Heart left ventricle (tissue), 13 donors: Measurements from ENCODE around the gene FLT3LG.

Experiments used
- POLR2A ChIP-seq, 2 donors: fragments of 450-650 bp; IDR thresholded peaks; one replicate each; pipeline ENCODE4 v1.6.1; 2017; ENCODE audit warnings: antibody characterized with exemption in 2 of 2, mild to moderate bottlenecking in 2 of 2, moderate library complexity in 2 of 2
- TF ChIP-seq, protein P1 (sequence below), 12 donors: fragments of 200-600 bp; sonication (generic) in 4 of 12; IDR thresholded peaks; one replicate each; pipeline versions ENCODE4 v1.5.0 to v1.8.0; 2018 to 2022; ENCODE audit warnings: antibody characterized with exemption in 12 of 12, mild to moderate bottlenecking in 5 of 12
- donor health status: ischemic (EF 13 %, LVEDD 7.1; RV severe dilation, severe dysfunction).
- donor health status: DM: no; HTN: yes; CAD: no.
- donor health status: DM: no; HTN: no; CAD: no.
- donor health status: ischemic (EF 25% LVEDD 6.9; RV normal size, moderate dysfunction).
- donor health status: ischemic (EF 25% LVEDD 5.7; RV mildly dilated, moderate dysfunction).
- donor health status: ischemic (EF 35%, LVEDD 5.7; RV mildly dilated, moderate dysfunction).
- donor health status: nonischemic (EF 11% LVEDD 7.7; RV severe dilation, severe dysfunction).
- donor health status: DM: yes; HTN: yes; CAD: no.
- donor health status: PGD.
- donor health status: ischemic (EF 29% LVEDD 5.4; RV normal size, mild dysfunction).
- donor health status: nonischemic (EF 23%, LVEDD 6.1; RV moderate dilation, normal function).

DNA sequence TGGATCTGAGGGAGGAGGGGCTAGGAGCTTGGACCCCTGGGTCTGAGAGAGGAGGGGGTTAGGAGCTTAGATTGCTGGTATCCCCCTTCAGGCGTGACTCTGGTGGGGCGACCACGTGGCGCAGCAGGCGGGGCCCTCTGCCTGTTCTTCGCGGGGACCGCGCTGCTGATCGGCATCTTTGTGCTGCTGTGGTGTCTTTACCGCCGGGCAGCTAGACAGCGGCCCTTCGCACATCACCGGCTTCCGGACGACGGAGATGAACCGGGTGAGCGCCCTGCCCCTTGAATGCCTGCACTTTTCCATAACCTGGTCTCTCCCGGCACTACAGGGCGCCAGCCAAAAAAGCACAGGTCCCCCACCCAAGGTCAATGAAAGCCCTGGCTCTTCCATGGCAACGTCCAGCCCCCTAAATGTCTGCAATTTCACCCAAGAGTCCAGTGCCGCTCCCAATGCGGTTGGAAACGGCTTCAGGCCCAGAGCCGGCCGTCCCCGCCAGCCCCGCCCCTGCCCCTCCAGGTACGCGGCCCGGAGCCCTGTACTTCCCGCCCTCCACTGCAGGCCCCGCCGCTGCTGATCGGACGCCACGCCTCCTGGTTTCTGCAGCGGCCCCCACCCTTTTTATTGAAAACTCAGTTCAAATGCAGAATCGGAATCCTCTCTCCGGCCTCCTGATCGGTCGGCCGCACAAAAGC, 46.0 kb upstream of the FLT3LG start:
- TF ChIP-seq POLR2A (IDR thresholded peaks at IDR 0.05), result no peak
- TF ChIP-seq, protein P1, sequence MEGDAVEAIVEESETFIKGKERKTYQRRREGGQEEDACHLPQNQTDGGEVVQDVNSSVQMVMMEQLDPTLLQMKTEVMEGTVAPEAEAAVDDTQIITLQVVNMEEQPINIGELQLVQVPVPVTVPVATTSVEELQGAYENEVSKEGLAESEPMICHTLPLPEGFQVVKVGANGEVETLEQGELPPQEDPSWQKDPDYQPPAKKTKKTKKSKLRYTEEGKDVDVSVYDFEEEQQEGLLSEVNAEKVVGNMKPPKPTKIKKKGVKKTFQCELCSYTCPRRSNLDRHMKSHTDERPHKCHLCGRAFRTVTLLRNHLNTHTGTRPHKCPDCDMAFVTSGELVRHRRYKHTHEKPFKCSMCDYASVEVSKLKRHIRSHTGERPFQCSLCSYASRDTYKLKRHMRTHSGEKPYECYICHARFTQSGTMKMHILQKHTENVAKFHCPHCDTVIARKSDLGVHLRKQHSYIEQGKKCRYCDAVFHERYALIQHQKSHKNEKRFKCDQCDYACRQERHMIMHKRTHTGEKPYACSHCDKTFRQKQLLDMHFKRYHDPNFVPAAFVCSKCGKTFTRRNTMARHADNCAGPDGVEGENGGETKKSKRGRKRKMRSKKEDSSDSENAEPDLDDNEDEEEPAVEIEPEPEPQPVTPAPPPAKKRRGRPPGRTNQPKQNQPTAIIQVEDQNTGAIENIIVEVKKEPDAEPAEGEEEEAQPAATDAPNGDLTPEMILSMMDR (IDR thresholded peaks at IDR 0.05), result no peak
